LNCaP clone FGC (cell line): Measurements from ENCODE around the gene HSD17B8.

Experiments
- DNase-seq: peaks from one replicate; pipeline ENCODE4 v3.0.0-alpha.2; 2011; ENCODE audit warnings: low read depth
- H3K4me3 ChIP-seq: 2 replicates; pipeline ENCODE4 v1.5.1; 2011; ENCODE audit warnings: mild to moderate bottlenecking, low read depth, low read length, control low read depth
- TF ChIP-seq, protein P1 (sequence below): IDR thresholded peaks from 2 replicates; pipeline ENCODE4 v1.5.1; 2012; ENCODE audit warnings: mild to moderate bottlenecking; ENCODE audit not compliant: control insufficient read depth, insufficient read depth; ENCODE audit errors: extremely low read depth

HSD17B8 gene

DNA sequence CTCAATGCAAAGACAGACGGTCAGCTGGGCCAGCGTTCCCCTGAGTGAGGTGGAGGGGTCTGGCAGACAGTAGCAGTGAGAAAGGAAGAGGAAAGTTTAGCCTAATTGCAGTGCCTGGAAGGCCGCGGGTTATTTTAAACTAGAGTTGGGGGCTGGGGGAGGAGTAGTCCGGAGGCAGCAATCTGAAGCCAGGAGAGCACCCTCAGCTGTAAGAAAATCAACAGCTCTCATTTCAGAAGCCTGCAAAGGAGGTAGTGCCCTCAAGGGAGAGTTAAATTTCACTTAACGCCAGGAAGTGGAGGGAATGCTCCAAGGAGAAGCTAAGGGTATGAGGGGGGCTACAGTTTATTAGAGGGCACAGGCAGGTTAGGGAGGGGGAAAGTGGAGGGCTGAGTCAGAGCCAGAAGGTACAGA lies 30.8 kb downstream of the HSD17B8 start:
- no peak for DNase-seq
- TF ChIP-seq, protein P1, sequence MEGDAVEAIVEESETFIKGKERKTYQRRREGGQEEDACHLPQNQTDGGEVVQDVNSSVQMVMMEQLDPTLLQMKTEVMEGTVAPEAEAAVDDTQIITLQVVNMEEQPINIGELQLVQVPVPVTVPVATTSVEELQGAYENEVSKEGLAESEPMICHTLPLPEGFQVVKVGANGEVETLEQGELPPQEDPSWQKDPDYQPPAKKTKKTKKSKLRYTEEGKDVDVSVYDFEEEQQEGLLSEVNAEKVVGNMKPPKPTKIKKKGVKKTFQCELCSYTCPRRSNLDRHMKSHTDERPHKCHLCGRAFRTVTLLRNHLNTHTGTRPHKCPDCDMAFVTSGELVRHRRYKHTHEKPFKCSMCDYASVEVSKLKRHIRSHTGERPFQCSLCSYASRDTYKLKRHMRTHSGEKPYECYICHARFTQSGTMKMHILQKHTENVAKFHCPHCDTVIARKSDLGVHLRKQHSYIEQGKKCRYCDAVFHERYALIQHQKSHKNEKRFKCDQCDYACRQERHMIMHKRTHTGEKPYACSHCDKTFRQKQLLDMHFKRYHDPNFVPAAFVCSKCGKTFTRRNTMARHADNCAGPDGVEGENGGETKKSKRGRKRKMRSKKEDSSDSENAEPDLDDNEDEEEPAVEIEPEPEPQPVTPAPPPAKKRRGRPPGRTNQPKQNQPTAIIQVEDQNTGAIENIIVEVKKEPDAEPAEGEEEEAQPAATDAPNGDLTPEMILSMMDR, result no peak
- H3K4me3 ChIP-seq, result no peak overlapping the region

DNA sequence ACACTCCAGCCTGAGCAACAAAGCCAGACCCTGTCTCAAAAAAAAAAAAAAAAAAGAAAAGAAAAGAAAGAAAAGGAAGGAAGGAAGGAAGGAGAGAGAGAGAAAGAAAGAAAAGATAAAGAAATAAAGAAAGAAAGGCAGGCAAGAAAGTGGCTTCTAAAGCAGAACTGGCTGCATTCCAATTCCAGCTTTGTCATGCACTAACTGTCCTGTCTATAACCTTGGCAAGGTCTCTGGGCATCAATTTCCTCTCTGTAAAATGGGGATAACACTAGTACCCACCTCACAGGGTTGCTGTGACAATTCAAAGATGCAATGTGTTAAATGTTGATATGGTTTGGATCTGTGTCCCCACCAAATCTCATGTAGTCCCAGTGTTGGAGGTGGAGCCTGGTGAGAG lies 31.9 kb downstream of the HSD17B8 start:
- no peak for DNase-seq
- TF ChIP-seq, protein P1, result no peak
- H3K4me3 ChIP-seq, result no peak overlapping the region

DNA sequence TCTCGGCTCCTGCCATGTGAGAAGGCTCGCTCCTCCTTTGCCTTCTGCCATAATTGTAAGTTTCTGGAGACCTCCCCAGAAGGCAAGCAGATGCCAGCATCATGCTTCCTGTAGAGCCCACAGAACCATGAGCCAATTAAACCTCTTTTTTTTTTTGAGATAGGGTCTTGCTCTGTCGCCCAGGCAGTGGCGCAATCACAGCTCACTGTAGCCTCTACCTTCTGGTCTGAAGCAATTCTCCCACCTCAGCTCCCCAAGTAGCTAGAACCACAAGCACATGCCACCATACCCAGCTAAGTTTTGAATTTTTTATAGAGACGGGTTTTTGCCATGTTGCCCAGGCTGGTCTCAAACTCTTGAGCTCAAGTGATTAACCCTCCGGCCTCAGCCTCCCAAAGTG lies 32.4 kb downstream of the HSD17B8 start:
- no peak overlapping the region for H3K4me3 ChIP-seq
- DNase-seq, result no peak
- TF ChIP-seq, protein P1, result no peak

DNA sequence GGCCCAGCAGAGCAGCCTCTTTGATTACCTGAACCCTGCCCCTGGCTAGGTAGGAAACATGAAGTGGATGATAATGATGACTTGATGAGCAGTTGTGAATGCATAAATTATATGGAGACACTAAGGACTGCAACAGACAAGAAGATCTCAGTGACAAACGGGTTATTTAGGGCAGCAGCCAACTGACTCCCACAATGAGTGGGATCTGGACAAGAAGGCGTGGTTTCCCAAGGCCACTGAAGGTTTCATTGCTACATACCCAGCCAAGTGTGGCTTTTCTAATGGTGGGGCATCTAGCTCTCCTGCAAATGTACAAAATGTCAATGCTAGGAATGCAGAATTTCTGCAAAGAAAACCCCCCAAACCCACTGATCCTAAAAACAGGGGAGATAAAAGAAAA lies 33.3 kb downstream of the HSD17B8 start:
- no peak overlapping the region for H3K4me3 ChIP-seq
- no peak for DNase-seq
- TF ChIP-seq, protein P1, result no peak

DNA sequence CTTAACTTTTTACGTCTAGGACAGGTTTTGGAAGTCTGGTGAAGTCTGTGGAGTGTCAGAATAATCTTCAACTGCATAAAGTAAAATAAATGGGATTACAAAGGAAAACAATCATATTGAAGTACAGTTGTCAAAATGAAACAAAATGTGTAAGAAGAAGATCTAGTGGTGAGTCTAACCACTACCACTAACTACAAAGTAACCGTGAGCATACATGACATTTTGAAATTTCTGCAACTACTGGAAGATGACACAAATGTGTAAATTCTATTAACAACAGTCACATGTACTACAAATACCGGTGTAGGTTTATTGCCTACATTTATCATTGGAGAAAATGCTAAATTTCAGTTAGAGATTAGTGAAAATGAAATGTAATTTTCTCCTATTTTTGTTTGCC lies 37.5 kb downstream of the HSD17B8 start:
- DNase-seq, result no peak
- TF ChIP-seq, protein P1, result no peak
- H3K4me3 ChIP-seq, result no peak overlapping the region

DNA sequence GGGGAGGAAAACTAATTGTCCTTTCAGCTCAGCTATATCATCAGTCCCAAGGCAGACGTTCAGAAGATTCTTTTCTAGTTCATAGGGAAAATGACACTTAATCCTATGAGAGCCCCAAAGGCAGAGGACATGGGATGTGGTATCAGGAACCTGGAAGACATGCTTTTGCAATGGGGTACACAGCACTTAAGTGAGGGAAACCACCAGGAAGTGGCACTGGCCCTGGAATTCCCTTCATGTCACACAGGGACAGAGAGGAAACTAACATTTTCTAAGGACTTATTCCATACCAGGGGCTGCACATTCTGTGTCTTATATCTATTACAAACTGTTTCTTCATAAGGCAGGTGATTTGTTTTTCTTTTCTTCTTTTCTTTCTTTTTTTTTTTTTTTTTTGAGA lies 39.0 kb downstream of the HSD17B8 start:
- no peak overlapping the region for H3K4me3 ChIP-seq
- no peak for DNase-seq
- TF ChIP-seq, protein P1, result no peak

DNA sequence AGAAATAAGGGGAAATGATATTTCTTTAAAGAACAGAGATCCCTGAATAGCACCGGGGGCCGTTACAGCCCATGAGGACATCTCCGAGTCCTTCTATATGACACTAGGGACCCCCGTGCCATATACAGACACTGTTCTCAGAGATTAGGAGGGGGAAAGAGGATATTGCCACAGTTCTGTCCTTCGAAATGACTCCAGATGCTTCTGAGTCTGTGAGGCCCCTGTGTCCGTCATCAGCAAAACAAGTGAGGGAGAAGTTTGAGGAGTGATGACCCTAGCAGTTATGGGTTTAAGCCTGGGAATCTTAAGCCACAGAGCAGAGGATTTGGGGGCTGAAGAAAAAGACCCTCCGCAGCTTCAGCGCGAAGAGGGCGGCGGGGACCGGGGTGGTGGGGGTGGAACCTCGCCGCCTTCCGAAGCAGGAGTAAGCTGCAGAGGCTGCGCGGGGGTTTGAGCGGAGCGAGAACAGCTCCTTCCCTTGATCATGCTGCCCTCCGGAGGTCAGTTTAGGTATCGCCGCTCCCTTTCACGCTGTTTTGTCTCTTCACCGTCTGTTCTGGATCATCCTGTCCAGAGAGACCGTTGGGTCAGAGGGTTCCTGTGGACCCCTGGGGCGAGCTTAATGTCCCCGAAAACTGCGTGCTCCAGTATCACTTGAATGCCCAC lies 43.7 kb downstream of the HSD17B8 start:
- TF ChIP-seq, protein P1, result peak; percentile 96
- H3K4me3 ChIP-seq, result peak overlapping the region; percentile 56
- peak; percentile 53 for DNase-seq
